ENCODE data around the gene TRIM52.
"Not testable (repeated sequence)": the region's sequence is repeated elsewhere in the genome, so short reads cannot be mapped to it uniquely, and the experiment has no call there.

DNA sequence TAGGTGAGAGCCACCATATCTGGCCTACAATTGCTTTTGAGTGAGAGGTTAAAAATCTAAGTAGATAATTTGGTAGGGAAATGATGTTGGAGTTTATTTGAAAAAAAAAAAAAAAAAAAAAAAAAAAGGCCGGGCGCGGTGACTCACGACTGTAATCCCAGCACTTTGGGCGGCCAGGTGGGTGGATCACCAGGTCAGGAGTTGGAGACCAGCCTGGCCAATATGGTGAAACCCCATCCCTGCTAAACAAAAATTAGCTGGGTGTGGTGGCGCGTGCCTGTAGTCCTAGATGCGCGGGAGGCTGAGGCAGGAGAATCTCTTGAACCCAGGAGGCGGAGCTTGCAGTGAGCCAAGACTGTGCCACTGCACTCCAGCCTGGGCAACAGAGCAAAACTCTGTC lies 46.7 kb downstream of the TRIM52 start:
- TF ChIP-seq, protein P1, sequence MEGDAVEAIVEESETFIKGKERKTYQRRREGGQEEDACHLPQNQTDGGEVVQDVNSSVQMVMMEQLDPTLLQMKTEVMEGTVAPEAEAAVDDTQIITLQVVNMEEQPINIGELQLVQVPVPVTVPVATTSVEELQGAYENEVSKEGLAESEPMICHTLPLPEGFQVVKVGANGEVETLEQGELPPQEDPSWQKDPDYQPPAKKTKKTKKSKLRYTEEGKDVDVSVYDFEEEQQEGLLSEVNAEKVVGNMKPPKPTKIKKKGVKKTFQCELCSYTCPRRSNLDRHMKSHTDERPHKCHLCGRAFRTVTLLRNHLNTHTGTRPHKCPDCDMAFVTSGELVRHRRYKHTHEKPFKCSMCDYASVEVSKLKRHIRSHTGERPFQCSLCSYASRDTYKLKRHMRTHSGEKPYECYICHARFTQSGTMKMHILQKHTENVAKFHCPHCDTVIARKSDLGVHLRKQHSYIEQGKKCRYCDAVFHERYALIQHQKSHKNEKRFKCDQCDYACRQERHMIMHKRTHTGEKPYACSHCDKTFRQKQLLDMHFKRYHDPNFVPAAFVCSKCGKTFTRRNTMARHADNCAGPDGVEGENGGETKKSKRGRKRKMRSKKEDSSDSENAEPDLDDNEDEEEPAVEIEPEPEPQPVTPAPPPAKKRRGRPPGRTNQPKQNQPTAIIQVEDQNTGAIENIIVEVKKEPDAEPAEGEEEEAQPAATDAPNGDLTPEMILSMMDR (conservative IDR thresholded peaks at IDR 0.05; ENCODE audit: low read depth, low read length) = not testable (repeated sequence)
- TF ChIP-seq SMC3 (IDR thresholded peaks at IDR 0.05; ENCODE audit: low read depth, low read length); MAZ (IDR thresholded peaks at IDR 0.05; ENCODE audit: borderline replicate concordance, low read depth, low read length); MXI1 (IDR thresholded peaks at IDR 0.05; ENCODE audit: borderline replicate concordance, low read depth, low read length); CHD1 (IDR thresholded peaks at IDR 0.05; ENCODE audit: low read depth, low read length); POLR2A (IDR thresholded peaks at IDR 0.05; ENCODE audit: low read depth, low read length); MAFK (IDR thresholded peaks at IDR 0.05; ENCODE audit: low read depth, low read length); RAD21 (IDR thresholded peaks at IDR 0.05; ENCODE audit: low read length); BHLHE40 (IDR thresholded peaks at IDR 0.05; ENCODE audit: low read depth, low read length); CEBPB (IDR thresholded peaks at IDR 0.05; ENCODE audit: low read depth, low read length): not testable (repeated sequence)
- TF ChIP-seq, protein P2, sequence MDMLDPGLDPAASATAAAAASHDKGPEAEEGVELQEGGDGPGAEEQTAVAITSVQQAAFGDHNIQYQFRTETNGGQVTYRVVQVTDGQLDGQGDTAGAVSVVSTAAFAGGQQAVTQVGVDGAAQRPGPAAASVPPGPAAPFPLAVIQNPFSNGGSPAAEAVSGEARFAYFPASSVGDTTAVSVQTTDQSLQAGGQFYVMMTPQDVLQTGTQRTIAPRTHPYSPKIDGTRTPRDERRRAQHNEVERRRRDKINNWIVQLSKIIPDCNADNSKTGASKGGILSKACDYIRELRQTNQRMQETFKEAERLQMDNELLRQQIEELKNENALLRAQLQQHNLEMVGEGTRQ (IDR thresholded peaks at IDR 0.05; ENCODE audit: low read depth, low read length) = not testable (repeated sequence)

All from IMR-90 (cell line).